B cell (primary cell): ENCODE measurements around the gene KATNAL1. TPM values are rescaled to one million over a fixed set of nuclear protein-coding genes. Genes with fewer than 3 reads are reported as not detected.

Experiments used
- ATAC-seq: fragments of 200-7000 bp; cut with Tn5 transposase; one replicate; pipeline ENCODE4 v1.10.0; 2021; ENCODE audit warnings: low read depth, mild to moderate bottlenecking, moderate number of reproducible peaks, moderate library complexity
- CTCF ChIA-PET: fragments of 350-600 bp; sonication (Branson Sonifier 250); formaldehyde crosslinking; loops from one replicate; lab custom pipeline; 2021; ENCODE audit warnings: antibody characterized with exemption, inconsistent platforms; lab: Charles Lee
- POLR2A ChIA-PET: fragments of 350-600 bp; sonication (Branson Sonifier 250); formaldehyde crosslinking; loops from one replicate; lab custom pipeline; 2021; ENCODE audit warnings: antibody characterized with exemption; lab: Charles Lee
- DNase-seq: peaks from one replicate; pipeline ENCODE4 v3.0.0; 2013
- H2AFZ ChIP-seq: 2 replicates; pipeline ENCODE4 v1.6.1; 2012; ENCODE audit warnings: mild to moderate bottlenecking, low read depth, low read length; ENCODE audit not compliant: insufficient read depth, poor library complexity, severe bottlenecking
- H3K27ac ChIP-seq, 2 donors: 1 replicate in 1 of 2; 2 replicates in 1 of 2; pipeline ENCODE4 v1.5.1; 2012 to 2013; ENCODE audit warnings: low read length in 2 of 2, mild to moderate bottlenecking in 2 of 2, moderate library complexity in 1 of 2
- H3K27me3 ChIP-seq, 4 experiments: fragments of 200-600 bp in 1 of 4; sonication (generic) in 1 of 4; replicated peaks in 1 of 4; 1 replicate in 2 of 4; 2 replicates in 2 of 4; pipeline versions ENCODE4 v1.6.1 to v1.7.0; 2013 to 2016; ENCODE audit warnings: low read length in 3 of 4, mild to moderate bottlenecking in 2 of 4, mixed read lengths in 1 of 4, moderate library complexity in 1 of 4; ENCODE audit not compliant: insufficient read depth in 4 of 4, control insufficient read depth in 3 of 4; ENCODE audit errors: control extremely low read depth in 1 of 4
- H3K36me3 ChIP-seq, 2 experiments: replicated peaks in 1 of 2; 1 replicate in 1 of 2; 2 replicates in 1 of 2; pipeline versions ENCODE4 v1.6.1 to v1.7.1; 2013; ENCODE audit warnings: low read length in 1 of 2; ENCODE audit not compliant: insufficient read depth in 2 of 2, control insufficient read depth in 1 of 2; ENCODE audit errors: control extremely low read depth in 1 of 2, extremely low read depth in 1 of 2
- H3K4me1 ChIP-seq, 2 donors: fragments of 200-600 bp in 1 of 2; sonication (generic) in 1 of 2; 1 replicate in 1 of 2; 2 replicates in 1 of 2; pipeline versions ENCODE4 v1.5.1 to v1.6.1; 2013 to 2017; ENCODE audit warnings: low read length in 2 of 2; ENCODE audit not compliant: control insufficient read depth in 2 of 2, insufficient read depth in 2 of 2
- H3K4me2 ChIP-seq: replicated peaks from 2 replicates; pipeline ENCODE3; 2012; ENCODE audit warnings: mild to moderate bottlenecking, low read depth, low read length; ENCODE audit not compliant: poor library complexity, severe bottlenecking
- H3K4me3 ChIP-seq, 5 experiments: fragments of 200-600 bp in 1 of 5; sonication (generic) in 1 of 5; 1 replicate in 3 of 5; 2 replicates in 2 of 5; pipeline versions ENCODE4 v1.5.1 to v1.7.0; 2011 to 2016; ENCODE audit warnings: low read length in 4 of 5, mild to moderate bottlenecking in 4 of 5, low read depth in 2 of 5, control low read depth in 1 of 5, moderate library complexity in 1 of 5; ENCODE audit not compliant: insufficient read depth in 1 of 5; ENCODE audit errors: control extremely low read depth in 1 of 5, extremely low read depth in 1 of 5
- H3K79me2 ChIP-seq: fragments of 200-600 bp; sonication (generic); one replicate; pipeline ENCODE4 v1.6.0; 2016; ENCODE audit warnings: low read length; ENCODE audit not compliant: control insufficient read depth, insufficient read depth
- H3K9ac ChIP-seq: fragments of 200-600 bp; sonication (generic); 2 replicates; pipeline ENCODE4 v1.6.1; 2017; ENCODE audit warnings: mild to moderate bottlenecking, low read length, moderate library complexity
- H3K9me3 ChIP-seq, 3 donors: one replicate each; pipeline versions ENCODE4 v1.6.1 to v1.7.1; 2013; ENCODE audit warnings: low read length in 2 of 3; ENCODE audit not compliant: control insufficient read depth in 2 of 3, insufficient read depth in 1 of 3; ENCODE audit errors: control extremely low read depth in 1 of 3
- H4K20me1 ChIP-seq: 2 replicates; pipeline ENCODE4 v1.6.0; 2012; ENCODE audit warnings: mild to moderate bottlenecking, low read length; ENCODE audit not compliant: insufficient read depth, control insufficient read depth, poor library complexity, severe bottlenecking
- H3K27ac Mint-ChIP-seq: one replicate; pipeline ENCODE4 v1.8.0; 2021; ENCODE audit warnings: mixed read lengths
- H3K27me3 Mint-ChIP-seq: one replicate; pipeline ENCODE4 v1.8.0; 2021; ENCODE audit warnings: mixed read lengths
- H3K4me1 Mint-ChIP-seq: one replicate; pipeline ENCODE4 v1.8.0; 2021; ENCODE audit warnings: mixed read lengths
- H3K4me3 Mint-ChIP-seq: one replicate; pipeline ENCODE4 v1.8.0; 2021; ENCODE audit warnings: mixed read lengths
- H3K9me3 Mint-ChIP-seq: one replicate; pipeline ENCODE4 v1.8.0; 2022; ENCODE audit warnings: mixed read lengths; ENCODE audit not compliant: insufficient read depth
- EZH2 ChIP-seq: IDR thresholded peaks from 2 replicates; pipeline ENCODE4 v1.6.1; 2012; ENCODE audit warnings: borderline replicate concordance, low read depth, mild to moderate bottlenecking, moderate library complexity, low read length; ENCODE audit not compliant: insufficient read depth, poor library complexity, severe bottlenecking
- WGBS: methylation state at CpG from one replicate; pipeline ENCODE4 v1.1.5; 2013; ENCODE audit warnings: missing lambda C conversion rate; ENCODE audit not compliant: insufficient coverage; 5-methylcytosine and 5-hydroxymethylcytosine counted together
- intact Hi-C: fragments of 100-400 bp; cut with micrococcal nuclease; formaldehyde crosslinking; loops from one replicate; pipeline ENCODE4 v1.10.0; 2022
- polyA plus RNA-seq: library from polyadenylated mRNA; depleted of rRNA; stranded (reverse); fragments of >200 nt; gene quantifications from 2 replicates; pipeline ENCODE4 v1.2.3, GENCODE V29; 2012
- total RNA-seq, 2 donors: library from RNA; stranded (reverse); fragments of 120-200 nt in 1 of 2; gene quantifications; 1 replicate in 1 of 2; 2 replicates in 1 of 2; pipeline versions ENCODE4 v1.2.3 to v1.2.4, GENCODE V29; 2013 to 2022
- TF ChIP-seq, protein P1 (sequence below): fragments of 200-600 bp; IDR thresholded peaks from one replicate; pipeline ENCODE4 v1.8.0; 2022; ENCODE audit warnings: antibody characterized with exemption, mild to moderate bottlenecking

The KATNAL1 gene
- total and polyA plus RNA-seq, 2 donors (not counting 1 experiment from before 2014, with no cell fraction given): 2.7 to 21.9 TPM

DNA sequence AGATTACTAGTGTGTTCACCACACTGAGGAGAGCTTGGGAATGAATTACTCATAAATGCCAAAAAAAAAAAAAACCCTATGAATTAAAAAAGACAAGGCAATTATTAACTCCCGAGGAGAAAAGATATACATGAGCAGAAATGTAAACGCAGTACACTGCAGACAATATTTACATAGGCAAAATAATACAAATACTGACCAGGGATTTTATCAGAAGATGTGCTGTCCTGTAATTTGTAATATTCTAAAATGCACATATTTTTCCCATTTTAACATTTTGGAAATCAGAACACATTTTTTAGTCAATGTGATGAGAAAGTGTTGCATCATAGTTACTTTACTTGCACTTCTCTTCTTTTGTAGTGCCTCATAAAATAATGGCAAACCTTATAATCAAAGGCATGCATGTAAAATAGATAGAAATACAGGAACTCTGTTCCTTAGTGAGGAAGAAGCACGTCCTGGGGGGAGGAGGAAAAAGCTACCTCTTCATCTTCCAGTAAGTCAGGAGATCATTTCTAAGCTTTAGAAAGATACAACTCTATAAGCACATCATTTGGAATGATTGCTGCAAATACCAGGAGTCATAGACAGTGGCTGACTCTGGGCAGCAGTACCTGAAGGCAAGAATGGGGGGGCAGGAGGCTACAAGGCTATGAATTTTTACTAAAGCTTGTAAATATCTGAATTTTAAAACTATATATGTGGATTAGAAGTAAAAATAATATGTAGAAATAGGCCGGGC, 46.3 kb upstream of the KATNAL1 start:
- TF ChIP-seq, protein P1, sequence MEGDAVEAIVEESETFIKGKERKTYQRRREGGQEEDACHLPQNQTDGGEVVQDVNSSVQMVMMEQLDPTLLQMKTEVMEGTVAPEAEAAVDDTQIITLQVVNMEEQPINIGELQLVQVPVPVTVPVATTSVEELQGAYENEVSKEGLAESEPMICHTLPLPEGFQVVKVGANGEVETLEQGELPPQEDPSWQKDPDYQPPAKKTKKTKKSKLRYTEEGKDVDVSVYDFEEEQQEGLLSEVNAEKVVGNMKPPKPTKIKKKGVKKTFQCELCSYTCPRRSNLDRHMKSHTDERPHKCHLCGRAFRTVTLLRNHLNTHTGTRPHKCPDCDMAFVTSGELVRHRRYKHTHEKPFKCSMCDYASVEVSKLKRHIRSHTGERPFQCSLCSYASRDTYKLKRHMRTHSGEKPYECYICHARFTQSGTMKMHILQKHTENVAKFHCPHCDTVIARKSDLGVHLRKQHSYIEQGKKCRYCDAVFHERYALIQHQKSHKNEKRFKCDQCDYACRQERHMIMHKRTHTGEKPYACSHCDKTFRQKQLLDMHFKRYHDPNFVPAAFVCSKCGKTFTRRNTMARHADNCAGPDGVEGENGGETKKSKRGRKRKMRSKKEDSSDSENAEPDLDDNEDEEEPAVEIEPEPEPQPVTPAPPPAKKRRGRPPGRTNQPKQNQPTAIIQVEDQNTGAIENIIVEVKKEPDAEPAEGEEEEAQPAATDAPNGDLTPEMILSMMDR: no peak
- no peak for TF ChIP-seq EZH2
- Histone ChIP-seq H3K79me2 (no peaks in the 10 kb centered on the region), H4K20me1 (no peaks in the 10 kb centered on the region), H2AFZ (no peak overlapping the region), H3K36me3 (no peaks in the 10 kb centered on the region), H3K4me3 (no peak overlapping the region), H3K9me3 (peaks cover 1 to 5% (median 5%) of the 10 kb centered on the region in 3 donors), H3K27me3 (no peaks in the 10 kb centered on the region), H3K4me2 (no peak overlapping the region), H3K9ac (no peak overlapping the region), H3K27ac (no peak overlapping the region), H3K4me1 (peaks cover 21 to 32% of the 10 kb centered on the region in 2 donors)
- ATAC-seq (no peak), DNase-seq (no peak)
- CTCF ChIA-PET: interaction anchor here (0.7 to 5.9 kb wide), 18 partner anchors 7 to 449 kb away, joined by 3 to 39 read pairs (median 5); no protein-coding TSS in a partner anchor
- intact Hi-C loops: loop anchor here (2.0 kb wide), 2 partner anchors 47 to 69 kb away; partner anchors contain the start of genes KATNAL1 and UBE2L5
- Mint-ChIP-seq H3K4me3 (no peak overlapping the region), H3K27me3 (no peaks in the 10 kb centered on the region), H3K27ac (no peak overlapping the region), H3K4me1 (peaks cover 30% of the 10 kb centered on the region), H3K9me3 (peaks cover 5% of the 10 kb centered on the region)
- POLR2A ChIA-PET: no interaction called here
- no CpG with 5 or more reads among the region's 4 CpGs for WGBS

DNA sequence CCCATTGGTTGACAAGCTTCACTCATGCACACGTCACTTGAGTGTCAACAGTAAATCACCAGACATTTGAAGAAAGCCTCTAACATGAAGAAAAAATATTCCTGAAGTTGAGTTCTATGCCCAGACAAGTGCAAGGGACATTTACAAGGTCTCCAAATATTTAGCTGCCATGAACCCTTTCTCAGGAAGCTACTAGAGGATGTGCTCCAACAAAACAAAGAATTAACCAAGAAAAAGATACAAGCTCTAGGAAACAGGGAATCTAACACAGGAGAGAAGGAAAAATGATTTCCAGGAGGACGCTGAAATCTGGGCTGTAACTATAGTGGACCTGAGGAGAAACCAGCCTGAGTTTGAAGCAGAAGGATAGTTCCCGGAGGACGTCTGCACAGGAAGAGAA, 45.7 kb upstream of the KATNAL1 start:
- Mint-ChIP-seq H3K4me1 (peaks cover 30% of the 10 kb centered on the region), H3K27ac (no peak overlapping the region), H3K9me3 (peaks cover 5% of the 10 kb centered on the region), H3K27me3 (no peaks in the 10 kb centered on the region), H3K4me3 (no peak overlapping the region)
- no peak overlapping the region for H3K27ac ChIP-seq
- WGBS: 100% methylated on average over 1 of the region's 4 CpGs
- POLR2A ChIA-PET: no interaction called here
- H2AFZ ChIP-seq: no peak overlapping the region
- no peak overlapping the region for H3K4me3 ChIP-seq
- intact Hi-C loops: no loop called here
- CTCF ChIA-PET: interaction anchor here (0.6 to 5.9 kb wide), 12 partner anchors 11 to 240 kb away, joined by 3 to 39 read pairs (median 6); partner anchors contain the start of gene UBE2L5
- no peak for DNase-seq
- peaks cover 1 to 5% (median 5%) of the 10 kb centered on the region in 3 donors for H3K9me3 ChIP-seq
- no peaks in the 10 kb centered on the region for H3K36me3 ChIP-seq
- no peak for ATAC-seq
- H3K4me2 ChIP-seq: no peak overlapping the region
- no peaks in the 10 kb centered on the region for H3K79me2 ChIP-seq
- H3K27me3 ChIP-seq: no peaks in the 10 kb centered on the region
- peaks cover 21 to 32% of the 10 kb centered on the region in 2 donors for H3K4me1 ChIP-seq
- no peak for TF ChIP-seq EZH2
- TF ChIP-seq, protein P1: no peak
- H4K20me1 ChIP-seq: no peaks in the 10 kb centered on the region
- H3K9ac ChIP-seq: no peak overlapping the region
